GM08714 (cell line): ENCODE data around the gene PLA2G12B.
"Not testable (repeated sequence)": the region's sequence is repeated elsewhere in the genome, so short reads cannot be mapped to it uniquely, and the experiment has no call there.

Source experiments
- H3K4me3 ChIP-seq: fragments of 200-500 bp; sonication (Bioruptor generic); 2 replicates; pipeline ENCODE4 v1.5.1; 2014; ENCODE audit warnings: mild to moderate bottlenecking, low read length, inconsistent platforms
- ZNF274 ChIP-seq: IDR thresholded peaks from 2 replicates; pipeline ENCODE4 v1.6.1; 2012; ENCODE audit warnings: mild to moderate bottlenecking, low read depth, low read length

The PLA2G12B gene

DNA sequence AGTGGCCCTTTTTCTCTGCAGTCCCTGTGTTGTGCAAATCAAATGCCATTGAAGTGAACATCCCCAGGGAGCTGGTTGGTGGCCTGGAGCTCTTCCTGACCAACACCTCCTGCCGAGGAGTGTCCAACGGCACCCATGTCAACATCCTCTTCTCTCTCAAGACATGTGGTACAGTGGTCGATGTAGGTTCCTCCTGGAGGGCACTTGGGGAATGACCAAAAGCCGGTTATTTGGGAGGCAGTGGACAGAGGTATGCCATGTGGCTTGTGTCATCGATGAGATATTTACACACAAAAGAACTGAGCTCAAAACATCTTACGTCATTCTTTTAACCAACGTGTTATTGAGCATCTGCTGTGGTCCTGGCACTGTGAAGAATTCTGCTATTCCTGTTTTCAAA, 41.3 kb downstream of the PLA2G12B start:
- TF ChIP-seq ZNF274, result no peak
- no peak overlapping the region for H3K4me3 ChIP-seq

- no peak for TF ChIP-seq ZNF274
- H3K4me3 ChIP-seq, result no peak overlapping the region
Observed at GRCh38 chr10:72912736-72913135, 41.9 kb downstream of the PLA2G12B start.

GRCh38 chr10:72911758-72912157, 42.8 kb downstream of the PLA2G12B start:
- no peak for TF ChIP-seq ZNF274
- H3K4me3 ChIP-seq, result no peak overlapping the region

GRCh38 chr10:72910705-72911104, 43.9 kb downstream of the PLA2G12B start:
- no peak for TF ChIP-seq ZNF274

DNA sequence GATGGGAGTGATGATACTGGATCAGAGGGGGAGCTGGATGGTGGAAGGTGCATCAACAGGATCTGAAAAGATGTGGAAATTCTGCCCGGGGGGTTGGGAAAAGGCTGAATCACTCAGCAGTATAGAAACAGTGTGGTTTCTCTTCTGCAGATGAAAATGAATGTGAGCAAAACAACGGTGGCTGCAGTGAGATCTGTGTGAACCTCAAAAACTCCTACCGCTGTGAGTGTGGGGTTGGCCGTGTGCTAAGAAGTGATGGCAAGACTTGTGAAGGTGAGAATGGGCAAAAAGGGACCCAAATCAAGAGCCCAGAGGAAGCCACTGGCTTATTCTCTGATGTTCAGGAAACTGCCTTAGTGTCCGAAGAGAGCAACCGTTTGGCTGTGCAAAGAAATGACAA, 48.2 kb downstream of the PLA2G12B start:
- no peak for TF ChIP-seq ZNF274
- no peak overlapping the region for H3K4me3 ChIP-seq

More at GRCh38 chr10:72910705-72911104, 43.9 kb downstream of the PLA2G12B start:
- no peak overlapping the region for H3K4me3 ChIP-seq

DNA sequence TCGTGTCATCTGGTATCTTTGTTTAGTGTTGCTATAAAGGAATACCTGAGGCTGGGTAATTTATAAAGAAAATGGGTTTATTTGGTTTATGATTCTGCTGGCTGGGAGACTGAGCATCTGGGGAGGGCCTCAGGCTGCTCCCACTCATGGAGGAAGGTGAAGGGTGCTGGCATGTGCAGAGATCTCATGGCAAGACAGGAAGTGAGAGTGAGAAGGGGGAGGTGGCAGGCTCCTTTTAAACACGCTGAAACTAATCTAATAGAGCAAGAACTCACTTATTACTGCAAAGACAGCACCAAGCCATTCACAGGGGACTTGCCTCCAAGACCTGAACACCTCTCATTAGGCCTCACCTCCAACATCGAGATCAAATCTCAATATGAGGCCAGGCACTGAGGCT, 49.8 kb downstream of the PLA2G12B start:
- H3K4me3 ChIP-seq, result no peak overlapping the region
- no peak for TF ChIP-seq ZNF274

DNA sequence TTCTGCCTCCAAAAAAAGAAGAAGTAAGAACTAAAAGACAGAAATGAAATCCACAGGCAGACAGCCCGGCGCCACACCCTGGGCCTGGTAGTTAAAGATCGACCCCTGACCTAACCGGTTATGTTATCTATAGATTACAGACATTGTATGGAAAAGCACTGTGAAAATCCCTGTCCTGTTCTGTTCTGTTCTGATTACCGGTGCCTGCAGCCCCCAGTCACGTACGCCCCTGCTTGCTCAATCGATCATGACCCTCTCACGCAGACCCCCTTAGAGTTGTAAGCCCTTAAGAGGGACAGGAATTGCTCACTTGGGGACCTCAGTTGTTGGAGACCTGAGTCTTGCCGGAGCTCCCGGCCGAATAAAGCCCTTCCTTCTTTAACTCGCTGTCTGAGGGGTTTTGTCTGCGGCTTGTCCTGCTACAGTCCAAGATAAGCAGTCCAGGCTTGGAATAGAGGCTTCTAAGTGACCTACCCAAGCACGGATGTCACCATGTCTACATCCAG, 50.6 kb downstream of the PLA2G12B start:
- H3K4me3 ChIP-seq, result not testable (repeated sequence)

DNA sequence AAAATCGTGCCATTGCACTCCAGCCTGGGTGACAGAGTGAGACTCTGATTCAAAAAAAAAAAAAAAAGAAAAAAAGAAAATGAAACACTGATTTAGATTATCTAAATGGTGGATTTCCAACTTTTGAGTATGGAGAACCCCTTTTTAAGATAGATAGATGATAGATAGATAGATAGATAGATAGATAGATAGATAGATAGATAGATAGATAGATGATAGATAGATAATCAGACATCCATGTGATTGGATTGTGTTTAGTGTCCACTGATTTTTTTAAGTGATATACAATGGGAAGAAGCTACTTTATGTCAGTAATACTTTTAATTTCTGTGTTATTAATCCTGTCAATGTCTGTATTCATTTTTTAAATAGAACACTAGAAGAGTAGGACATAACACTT, 55.1 kb downstream of the PLA2G12B start:
- TF ChIP-seq ZNF274, result no peak
- no peak overlapping the region for H3K4me3 ChIP-seq

- H3K4me3 ChIP-seq, result no peak overlapping the region
- TF ChIP-seq ZNF274, result no peak
Observed at GRCh38 chr10:72898616-72899015, 56.0 kb downstream of the PLA2G12B start.

DNA sequence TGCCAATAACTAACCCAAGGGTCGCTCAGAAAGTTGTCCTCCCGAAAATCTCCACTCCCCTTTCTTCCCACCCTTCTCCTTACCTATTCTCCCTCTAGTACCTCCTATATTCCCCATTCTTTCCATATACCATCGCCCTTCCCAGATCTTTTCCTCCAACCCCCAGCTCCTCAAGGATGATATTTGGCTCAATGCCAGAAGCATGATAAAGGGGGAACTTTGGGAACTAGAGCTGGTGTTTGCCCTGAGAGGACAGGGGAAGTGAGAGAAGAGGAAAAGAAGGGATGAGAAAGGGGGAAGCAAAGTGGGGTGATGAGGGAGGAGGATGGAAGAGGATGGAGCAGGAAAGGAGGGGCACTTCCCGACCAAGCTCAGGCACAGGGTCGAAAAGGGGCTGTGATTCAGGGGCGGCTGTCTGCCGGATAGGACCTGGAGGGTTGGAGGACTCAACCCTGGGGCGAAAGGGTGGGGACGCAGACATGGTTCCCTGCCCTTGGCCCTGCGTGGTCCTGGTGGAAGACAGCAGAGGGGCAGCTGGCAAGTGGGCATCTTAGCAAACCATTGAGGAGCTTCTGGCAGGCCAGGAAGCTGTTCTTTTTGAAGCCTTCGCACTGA, 59.3 kb downstream of the PLA2G12B start:
- no peak for TF ChIP-seq ZNF274
- no peak overlapping the region for H3K4me3 ChIP-seq

DNA sequence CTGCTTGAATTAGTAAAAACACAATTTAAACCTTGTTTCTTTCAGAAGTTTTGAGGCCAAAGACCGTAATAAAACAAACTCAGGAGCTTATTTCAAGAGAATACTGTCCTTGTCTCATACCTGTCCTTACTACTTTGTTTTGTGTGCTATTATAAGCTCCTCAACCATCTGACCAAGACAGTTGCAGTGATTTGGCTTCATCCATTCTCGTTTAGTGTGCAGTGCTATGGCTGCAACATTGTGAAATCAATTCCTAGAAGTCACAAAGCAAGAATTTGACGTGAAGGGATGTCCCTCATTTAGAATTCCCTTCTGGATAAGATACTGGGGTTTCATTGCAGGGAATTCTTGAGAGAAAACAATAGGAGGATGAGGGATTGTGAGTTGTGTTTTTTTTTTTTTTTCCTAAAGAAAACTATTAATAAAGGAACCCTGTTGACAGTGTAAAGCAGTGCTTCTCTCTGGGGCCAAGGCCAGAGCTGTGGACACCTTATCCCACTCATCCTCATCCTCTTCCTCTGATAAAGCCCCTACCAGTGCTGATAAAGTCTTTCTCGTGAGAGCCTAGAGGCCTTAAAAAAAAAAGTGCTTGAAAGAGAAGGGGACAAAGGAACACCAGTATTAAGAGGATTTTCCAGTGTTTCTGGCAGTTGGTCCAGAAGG, 61.3 kb downstream of the PLA2G12B start, which contains the start of gene OIT3:
TSS of gene OIT3 (plus strand) at position 604 of the 663 bp plus-strand sequence. CDS start 60 bp downstream, outside the sequence.
- TF ChIP-seq ZNF274, result no peak
- H3K4me3 ChIP-seq, result no peak within 1 kb of the TSS

GRCh38 chr10:72890086-72890485, 64.5 kb downstream of the PLA2G12B start:
- no peak overlapping the region for H3K4me3 ChIP-seq

GRCh38 chr10:72889391-72889831, 65.2 kb downstream of the PLA2G12B start:
- no peak overlapping the region for H3K4me3 ChIP-seq
- TF ChIP-seq ZNF274, result no peak

More at GRCh38 chr10:72890086-72890485, 64.5 kb downstream of the PLA2G12B start:
- no peak for TF ChIP-seq ZNF274

DNA sequence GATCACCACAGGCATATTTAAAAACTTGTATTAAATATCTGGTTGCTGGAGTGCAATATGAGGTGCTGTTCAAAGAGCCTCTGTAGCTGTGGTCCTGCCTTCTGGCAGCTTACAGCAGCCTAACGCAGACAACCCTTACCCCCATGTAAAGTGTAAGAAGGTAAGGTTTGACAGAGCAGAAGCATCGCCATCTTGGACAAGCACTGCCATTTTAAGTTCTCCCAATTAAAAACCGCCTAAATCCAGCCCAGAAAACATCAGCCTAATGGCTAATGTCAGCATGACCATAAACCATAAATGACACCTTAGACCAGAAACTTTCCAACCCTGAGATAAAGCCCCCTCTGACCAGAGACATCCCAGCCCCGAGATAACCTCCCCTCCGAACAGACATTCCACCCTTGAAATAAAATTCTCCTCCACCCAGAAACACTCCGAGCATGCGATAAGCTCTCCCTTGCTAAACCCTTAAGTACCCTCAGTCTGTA, 66.4 kb downstream of the PLA2G12B start:
- H3K4me3 ChIP-seq, result no peak overlapping the region
- TF ChIP-seq ZNF274, result no peak

DNA sequence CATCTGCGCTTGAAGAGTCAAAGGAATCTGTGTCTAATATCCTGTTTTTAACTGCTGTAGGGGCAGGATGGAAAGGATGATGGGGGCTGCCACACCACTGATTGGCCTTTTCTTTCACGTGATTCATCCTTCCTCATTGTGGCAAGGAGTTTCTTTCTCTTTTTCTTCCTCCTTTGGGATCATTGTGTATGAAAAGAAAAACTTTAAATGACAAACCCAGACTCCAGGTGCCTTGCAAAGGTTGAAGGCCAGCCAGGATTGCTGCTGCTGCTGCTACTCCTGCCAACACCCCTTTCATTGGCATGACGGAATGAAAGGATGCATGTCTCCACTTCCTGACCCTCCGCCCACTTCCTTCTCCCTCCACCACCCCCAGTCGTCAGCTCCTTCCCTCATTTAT, 67.6 kb downstream of the PLA2G12B start:
- H3K4me3 ChIP-seq, result no peak overlapping the region
- no peak for TF ChIP-seq ZNF274
